Jurkat, Clone E6-1 (cell line): ENCODE data around the gene IRF2BP2.

Source experiments
- DNase-seq: peaks from one replicate; pipeline ENCODE4 v3.0.0-alpha.2; 2011; ENCODE audit warnings: low read depth, low spot score
- H3K4me3 ChIP-seq: 2 replicates; pipeline ENCODE4 v1.5.1; 2011; ENCODE audit warnings: mild to moderate bottlenecking, low read length, control low read depth, moderate library complexity

The IRF2BP2 gene

GRCh38 chr1:234570329-234571120, 39.5 kb downstream of the IRF2BP2 start:
- H3K4me3 ChIP-seq = no peak overlapping the region
- no peak for DNase-seq

GRCh38 chr1:234568345-234568744, 41.6 kb downstream of the IRF2BP2 start:
- no peak for DNase-seq
- H3K4me3 ChIP-seq = no peak overlapping the region

- no peak for DNase-seq
These were observed 44.8 kb downstream of the IRF2BP2 start for GRCh38 chr1:234565132-234565531.

GRCh38 chr1:234564035-234565029, 45.6 kb downstream of the IRF2BP2 start:
- no peak overlapping the region for H3K4me3 ChIP-seq
- DNase-seq = no peak

More at GRCh38 chr1:234565132-234565531, 44.8 kb downstream of the IRF2BP2 start:
- no peak overlapping the region for H3K4me3 ChIP-seq

- no peak overlapping the region for H3K4me3 ChIP-seq
- DNase-seq = no peak
These were observed 47.6 kb downstream of the IRF2BP2 start for GRCh38 chr1:234562334-234562733.

- H3K4me3 ChIP-seq = no peak overlapping the region
- DNase-seq = no peak
These were observed 48.7 kb downstream of the IRF2BP2 start for GRCh38 chr1:234561319-234561718.

GRCh38 chr1:234559902-234560676, 49.9 kb downstream of the IRF2BP2 start:
- DNase-seq = no peak
- H3K4me3 ChIP-seq = no peak overlapping the region

GRCh38 chr1:234559152-234559901, 50.7 kb downstream of the IRF2BP2 start:
- no peak overlapping the region for H3K4me3 ChIP-seq
- DNase-seq = no peak

- H3K4me3 ChIP-seq = no peak overlapping the region
- peak; percentile 62 for DNase-seq
These were observed 51.6 kb downstream of the IRF2BP2 start for GRCh38 chr1:234558330-234558836.

GRCh38 chr1:234556245-234556943, 53.6 kb downstream of the IRF2BP2 start:
- no peak overlapping the region for H3K4me3 ChIP-seq

GRCh38 chr1:234555390-234556024, 54.5 kb downstream of the IRF2BP2 start:
- no peak overlapping the region for H3K4me3 ChIP-seq
- DNase-seq = no peak

More at GRCh38 chr1:234556245-234556943, 53.6 kb downstream of the IRF2BP2 start:
- no peak for DNase-seq

- H3K4me3 ChIP-seq = no peak overlapping the region
- no peak for DNase-seq
These were observed 55.2 kb downstream of the IRF2BP2 start for GRCh38 chr1:234554698-234555311.
